ENCODE data around the gene CLIC3.

CLIC3 gene

GRCh38 chr9:137042751-137043727 lies 46.7 kb upstream of the CLIC3 start:
- H3K27me3 ChIP-seq (replicated peaks), result no peaks in the 10 kb centered on the region
- DNase-seq, result no peak
- peaks cover 15% of the 10 kb centered on the region for H3K36me3 ChIP-seq (replicated peaks)
- no peak overlapping the region for H3K4me3 ChIP-seq (ENCODE audit: low read depth, low read length)
- in situ Hi-C loops (cut with HindIII; ENCODE audit: low pct_ligation_motif_present, low sequenced_read_pairs), result loop anchor here (25.0 kb wide), 2 partner anchors 106 to 231 kb away; partner anchors contain the start of genes C8G, FBXW5 and RABL6
- H3K27ac ChIP-seq, result no peak overlapping the region
- TF ChIP-seq CTCF (IDR thresholded peaks at IDR 0.05; ENCODE audit: low read depth, low read length, missing control alignments), result no peak

- H3K36me3 ChIP-seq (replicated peaks), result peaks cover 15% of the 10 kb centered on the region
- no peak overlapping the region for H3K4me3 ChIP-seq (ENCODE audit: low read depth, low read length)
- in situ Hi-C loops (cut with HindIII; ENCODE audit: low pct_ligation_motif_present, low sequenced_read_pairs), result loop anchor here (25.0 kb wide), 2 partner anchors 104 to 229 kb away; partner anchors contain the start of genes C8G, FBXW5 and RABL6
- no peak for TF ChIP-seq CTCF (IDR thresholded peaks at IDR 0.05; ENCODE audit: low read depth, low read length, missing control alignments)
- H3K27ac ChIP-seq, result no peak overlapping the region
- DNase-seq, result no peak
- no peaks in the 10 kb centered on the region for H3K27me3 ChIP-seq (replicated peaks)
These were observed 44.8 kb upstream of the CLIC3 start for GRCh38 chr9:137041124-137041523.

GRCh38 chr9:137040568-137040967 lies 44.2 kb upstream of the CLIC3 start:
- DNase-seq, result no peak
- Histone ChIP-seq H3K27me3 (replicated peaks) (no peaks in the 10 kb centered on the region), H3K4me3 (ENCODE audit: low read depth, low read length) (no peak overlapping the region), H3K36me3 (replicated peaks) (peaks cover 15% of the 10 kb centered on the region), H3K27ac (no peak overlapping the region)
- TF ChIP-seq CTCF (IDR thresholded peaks at IDR 0.05; ENCODE audit: low read depth, low read length, missing control alignments), result no peak
- in situ Hi-C loops (cut with HindIII; ENCODE audit: low pct_ligation_motif_present, low sequenced_read_pairs), result loop anchor here (25.0 kb wide), 2 partner anchors 103 to 228 kb away; partner anchors contain the start of genes C8G, FBXW5 and RABL6

- Histone ChIP-seq H3K27me3 (replicated peaks) (no peaks in the 10 kb centered on the region), H3K4me3 (ENCODE audit: low read depth, low read length) (no peak overlapping the region), H3K27ac (no peak overlapping the region), H3K36me3 (replicated peaks) (peaks cover 15% of the 10 kb centered on the region)
- no peak for TF ChIP-seq CTCF (IDR thresholded peaks at IDR 0.05; ENCODE audit: low read depth, low read length, missing control alignments)
- in situ Hi-C loops (cut with HindIII; ENCODE audit: low pct_ligation_motif_present, low sequenced_read_pairs), result loop anchor here (25.0 kb wide), 2 partner anchors 102 to 227 kb away; partner anchors contain the start of genes C8G, FBXW5 and RABL6
- no peak for DNase-seq
These were observed 43.4 kb upstream of the CLIC3 start for GRCh38 chr9:137039611-137040366.

- no peak overlapping the region for H3K27ac ChIP-seq
- DNase-seq, result no peak
- H3K27me3 ChIP-seq (replicated peaks), result no peaks in the 10 kb centered on the region
- in situ Hi-C loops (cut with HindIII; ENCODE audit: low pct_ligation_motif_present, low sequenced_read_pairs), result loop anchor here (25.0 kb wide), 2 partner anchors 102 to 227 kb away; partner anchors contain the start of genes C8G, FBXW5 and RABL6
- peaks cover 15% of the 10 kb centered on the region for H3K36me3 ChIP-seq (replicated peaks)
- H3K4me3 ChIP-seq (ENCODE audit: low read depth, low read length), result no peak overlapping the region
- no peak for TF ChIP-seq CTCF (IDR thresholded peaks at IDR 0.05; ENCODE audit: low read depth, low read length, missing control alignments)
These were observed 42.5 kb upstream of the CLIC3 start for GRCh38 chr9:137038916-137039315.

Measured in brain microvascular endothelial cell (primary cell).